ENCODE data around the gene ZNF383.
"Not testable (repeated sequence)": the region's sequence is repeated elsewhere in the genome, so short reads cannot be mapped to it uniquely, and the experiment has no call there.

ZNF383 gene

DNA sequence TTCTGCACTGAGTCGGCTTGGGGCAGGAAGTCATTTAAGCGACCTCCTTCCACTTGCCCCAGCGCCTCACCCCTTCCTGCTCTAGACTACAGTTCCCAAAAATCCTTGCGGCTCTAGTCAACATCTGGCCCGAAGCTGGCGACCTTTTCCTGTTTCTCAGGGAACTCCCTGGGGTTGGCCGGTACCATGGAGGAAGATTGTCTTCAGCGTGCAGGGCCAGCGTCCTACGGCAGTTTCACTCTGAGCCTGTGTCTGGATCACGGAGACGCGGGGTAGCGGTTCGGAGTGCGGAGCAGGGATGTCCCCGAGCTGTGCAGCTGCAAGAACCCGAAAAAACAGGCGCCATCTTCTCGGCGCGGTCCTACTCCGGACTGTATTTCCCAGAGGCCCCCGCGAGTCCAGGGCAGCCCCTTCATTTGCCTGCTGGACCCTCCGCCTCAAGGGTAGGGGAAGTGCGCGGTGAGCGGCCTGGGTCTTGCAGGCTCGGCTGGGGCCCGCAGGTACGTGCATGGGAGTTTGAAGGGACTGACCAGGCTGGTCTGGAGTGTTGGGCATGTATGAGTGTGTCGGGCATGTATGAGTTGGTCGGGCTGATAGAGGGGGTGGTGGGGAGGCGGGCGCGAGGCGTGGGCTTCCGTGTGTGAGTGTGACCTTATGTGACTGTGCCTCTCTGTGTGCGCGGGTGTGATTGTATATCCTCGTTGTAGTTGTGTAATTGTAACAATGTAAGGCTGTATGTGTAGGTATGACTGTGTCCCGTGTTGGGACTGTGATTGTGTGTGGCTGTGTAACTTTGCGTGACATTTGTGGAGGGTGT is at the start of gene ZNF383:
TSS of gene ZNF383 (plus strand) at position 440 of the 817 bp plus-strand sequence. CDS start 12,240 bp downstream, outside the sequence.
- DNase-seq, result peak; percentile 87

- peak; percentile 61 for DNase-seq
These were observed 45.3 kb upstream of the ZNF383 start, which contains the start of gene ZNF585A for GRCh38 chr19:37172368-37173366. Gene ZNF585A (minus strand): TSS chr19:37172695. CDS start chr19:37169910, 2,785 bp downstream.

DNA sequence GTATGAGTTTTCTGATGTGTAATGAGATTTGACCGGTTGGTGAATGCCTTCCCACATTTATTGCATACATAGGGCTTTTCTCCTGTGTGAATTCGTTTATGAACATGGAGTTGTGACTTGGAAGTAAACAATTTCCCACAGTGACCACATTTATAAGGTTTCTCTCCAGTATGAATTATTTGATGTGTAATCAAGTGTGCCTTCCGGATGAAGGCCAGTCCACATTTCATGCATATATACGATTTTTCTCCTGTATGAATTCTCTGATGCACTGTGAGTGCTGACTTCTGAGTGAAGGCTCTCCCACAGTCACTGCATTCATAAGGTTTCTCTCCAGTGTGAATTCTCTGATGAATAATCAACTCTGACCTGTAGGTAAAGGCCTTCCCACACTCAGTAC is 31.9 kb upstream of the ZNF383 start:
- not testable (repeated sequence) for DNase-seq

- not testable (repeated sequence) for DNase-seq
These were observed 22.8 kb upstream of the ZNF383 start for GRCh38 chr19:37195248-37195647.

DNA sequence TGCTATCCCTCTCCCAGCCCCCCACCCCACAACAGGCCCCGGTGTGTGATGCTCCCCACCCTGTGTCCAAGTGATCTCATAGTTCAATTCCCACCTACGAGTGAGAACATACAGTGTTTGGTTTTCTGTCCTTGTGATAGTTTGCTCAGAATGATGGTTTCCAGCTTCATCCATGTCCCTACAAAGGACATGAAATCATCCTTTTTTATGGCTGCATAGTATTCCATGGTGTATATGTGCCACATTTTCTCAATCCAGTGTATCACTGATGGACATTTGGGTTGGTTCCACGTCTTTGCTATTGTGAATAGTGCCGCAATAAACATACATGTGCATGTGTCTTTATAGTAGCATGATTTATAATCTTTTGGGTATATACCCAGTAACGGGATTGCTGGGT is 20.9 kb upstream of the ZNF383 start:
- DNase-seq, result not testable (repeated sequence)

GRCh38 chr19:37197768-37198167 is 20.2 kb upstream of the ZNF383 start:
- no peak for DNase-seq

DNA sequence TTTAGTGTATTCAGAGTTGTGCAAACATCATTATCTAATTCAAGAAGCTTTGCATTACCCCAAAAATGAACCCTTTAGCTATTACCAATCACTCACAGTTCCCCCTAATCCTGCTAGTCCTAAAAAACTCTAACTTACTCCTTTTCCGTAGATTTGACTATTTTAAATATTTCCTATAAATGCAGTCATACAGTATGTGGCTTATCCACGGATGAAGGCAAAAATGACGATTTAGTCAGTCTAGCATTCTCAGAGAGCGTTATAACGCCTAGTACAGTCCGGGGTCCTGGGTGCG is 587 bp upstream of the ZNF383 start:
- no peak for DNase-seq

- DNase-seq, result no peak
These were observed 550 bp downstream of the ZNF383 start for GRCh38 chr19:37218592-37218935.

DNA sequence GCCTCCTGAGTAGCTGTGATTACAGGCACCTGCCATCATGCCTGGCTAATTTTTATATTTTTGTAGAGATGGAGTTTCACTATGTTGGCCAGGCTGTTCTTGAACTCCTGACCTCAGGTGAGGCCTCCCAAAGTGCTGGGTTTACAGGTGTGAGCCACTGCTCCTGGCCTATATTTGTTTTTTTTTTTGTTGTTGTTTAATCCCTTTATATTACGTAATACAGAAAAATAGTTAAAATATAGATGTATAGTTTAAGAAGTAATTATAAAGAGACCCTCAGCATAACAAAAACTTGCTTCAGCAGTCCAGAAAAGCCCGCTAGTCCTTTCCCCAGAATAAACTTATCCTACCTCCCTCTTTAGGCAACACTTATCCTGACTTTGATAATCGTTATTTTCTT is 2.4 kb downstream of the ZNF383 start:
- DNase-seq, result no peak

DNA sequence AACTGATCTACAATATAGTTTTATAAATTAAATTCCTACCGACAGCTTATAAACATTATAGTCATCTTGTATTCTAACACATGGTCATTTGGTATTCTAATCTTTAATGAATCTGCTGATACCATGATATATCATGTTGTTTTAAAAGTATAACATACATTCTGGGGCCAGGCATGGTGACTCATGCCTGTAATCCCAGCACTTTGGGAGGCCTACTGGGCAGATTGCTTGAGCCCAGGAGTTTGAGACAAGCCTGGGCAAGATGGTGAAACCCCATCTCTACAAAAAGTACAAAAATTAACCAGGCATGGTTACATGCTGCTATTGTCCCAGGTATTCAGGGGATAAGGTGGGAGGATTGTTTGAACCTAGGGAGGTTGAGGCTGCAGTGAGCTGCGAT is 3.1 kb downstream of the ZNF383 start:
- no peak for DNase-seq

GRCh38 chr19:37226248-37226647 is 8.2 kb downstream of the ZNF383 start:
- no peak for DNase-seq

DNA sequence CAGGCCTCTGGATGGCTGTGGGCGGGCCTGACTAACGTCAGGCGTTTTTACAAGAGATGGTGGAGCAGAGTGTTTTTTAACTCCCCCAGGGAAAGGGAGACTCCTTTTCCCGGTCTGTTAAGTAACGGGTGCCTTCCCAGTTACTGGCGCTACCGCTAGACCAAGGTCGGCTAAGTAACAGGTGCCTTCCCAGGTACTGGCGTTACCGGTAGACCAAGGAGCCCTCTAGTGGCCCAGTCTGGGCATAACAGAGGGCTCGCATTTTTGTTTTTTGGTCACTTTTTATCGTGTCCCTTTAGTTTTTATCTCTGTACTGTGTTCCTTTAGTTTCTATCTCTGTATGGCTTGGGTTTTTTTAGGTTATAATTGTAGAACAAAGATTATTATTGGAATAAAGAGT is 10.0 kb downstream of the ZNF383 start:
- no peak for DNase-seq

DNA sequence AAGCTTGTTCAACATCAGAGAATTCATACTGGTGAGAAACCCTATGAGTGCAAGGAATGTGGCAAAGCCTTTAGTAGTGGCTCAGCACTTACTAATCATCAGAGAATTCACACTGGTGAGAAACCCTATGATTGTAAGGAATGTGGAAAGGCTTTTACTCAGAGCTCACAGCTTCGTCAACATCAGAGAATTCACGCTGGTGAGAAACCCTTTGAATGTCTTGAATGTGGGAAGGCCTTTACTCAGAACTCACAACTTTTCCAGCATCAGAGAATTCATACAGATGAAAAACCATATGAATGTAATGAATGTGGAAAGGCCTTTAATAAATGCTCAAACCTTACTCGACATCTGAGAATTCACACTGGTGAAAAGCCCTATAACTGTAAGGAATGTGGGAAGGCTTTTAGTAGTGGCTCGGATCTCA is 25.2 kb downstream of the ZNF383 start:
- no peak for DNase-seq

GRCh38 chr19:37251308-37252229 is 33.6 kb downstream of the ZNF383 start:
- peak; percentile 88 for DNase-seq

DNA sequence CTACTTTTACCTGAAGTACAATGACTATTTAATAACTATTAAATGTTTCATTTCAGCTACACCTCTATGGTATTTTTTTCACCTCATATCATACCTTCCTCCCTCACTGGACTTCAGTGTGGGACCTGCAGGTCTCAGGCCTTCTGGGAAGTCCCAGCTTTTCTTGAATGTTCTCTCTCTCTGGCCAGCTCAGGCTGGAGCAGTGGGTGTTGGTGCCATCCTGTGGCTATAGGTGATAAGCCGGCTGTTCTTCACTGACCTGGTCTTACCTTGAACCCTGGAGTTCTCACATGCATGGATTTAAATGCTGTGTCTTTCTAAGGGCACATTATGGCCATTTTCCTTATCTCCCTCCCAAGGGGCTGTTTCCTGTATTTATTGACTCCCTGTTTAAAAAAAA is 45.0 kb downstream of the ZNF383 start:
- not testable (repeated sequence) for DNase-seq

DNA sequence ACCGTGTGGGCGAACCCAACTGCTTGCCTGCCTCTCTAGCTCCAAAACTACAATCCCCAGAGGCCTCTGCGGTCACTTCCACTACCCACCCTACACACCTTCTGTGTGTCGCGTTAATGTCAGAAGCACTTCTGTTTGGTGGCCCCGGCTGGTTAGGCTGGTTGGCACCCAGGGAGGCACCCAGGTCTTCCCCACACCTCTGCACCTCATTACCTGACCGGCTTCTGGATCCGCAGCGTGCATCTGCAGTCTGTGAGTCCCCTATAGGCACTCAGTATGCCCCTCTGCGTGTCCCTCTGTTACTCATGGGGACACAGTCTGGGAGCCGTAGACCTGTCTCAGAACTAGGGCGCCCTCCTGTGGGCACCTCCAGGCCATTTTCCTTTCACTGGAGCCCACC is 49.0 kb downstream of the ZNF383 start:
- DNase-seq, result not testable (repeated sequence)

GRCh38 chr19:37267755-37268154 is 49.7 kb downstream of the ZNF383 start:
- DNase-seq, result not testable (repeated sequence)

GRCh38 chr19:37280656-37281055 is 62.6 kb downstream of the ZNF383 start:
- not testable (repeated sequence) for DNase-seq

- not testable (repeated sequence) for DNase-seq
These were observed 66.0 kb downstream of the ZNF383 start for GRCh38 chr19:37284020-37284419.

GRCh38 chr19:37289229-37289628 is 71.2 kb downstream of the ZNF383 start:
- not testable (repeated sequence) for DNase-seq

- DNase-seq, result not testable (repeated sequence)
These were observed 75.3 kb downstream of the ZNF383 start for GRCh38 chr19:37292998-37293939.
